Testis (tissue), 3 donors: ENCODE results near the gene KMT2B. TPM values are rescaled to one million over a fixed set of nuclear protein-coding genes. Genes with fewer than 3 reads are reported as not detected.

Experiments used
- DNase-seq: peaks from one replicate; pipeline ENCODE4 v3.0.0-alpha.2; 2019
- H3K27ac ChIP-seq, 2 donors: fragments of 200-600 bp; sonication (generic); one replicate each; pipeline ENCODE4 v1.5.1; 2019
- H3K27me3 ChIP-seq: fragments of 200-600 bp; sonication (generic); one replicate; pipeline ENCODE4 v1.5.1; 2019
- H3K36me3 ChIP-seq: fragments of 200-600 bp; sonication (generic); one replicate; pipeline ENCODE4 v1.5.1; 2017; ENCODE audit warnings: low read depth; ENCODE audit errors: missing control alignments
- H3K4me1 ChIP-seq: fragments of 200-600 bp; sonication (generic); one replicate; pipeline ENCODE4 v1.5.1; 2019
- H3K4me3 ChIP-seq, 2 donors: fragments of 200-600 bp; sonication (generic); one replicate each; pipeline ENCODE4 v1.5.1; 2017 to 2019
- H3K9me3 ChIP-seq: fragments of 200-600 bp; sonication (generic); one replicate; pipeline ENCODE4 v1.5.1; 2017
- POLR2A ChIP-seq: fragments of 450-650 bp; IDR thresholded peaks from one replicate; pipeline ENCODE4 v1.6.1; 2017; ENCODE audit warnings: antibody characterized with exemption, mild to moderate bottlenecking, moderate library complexity
- WGBS, 2 donors: methylation state at CpG; one replicate each; pipeline ENCODE4 v1.1.5; 2018; 5-methylcytosine and 5-hydroxymethylcytosine counted together
- intact Hi-C: fragments of 100-400 bp; cut with DNase I; formaldehyde crosslinking; loops from one replicate; pipeline ENCODE4 v1.15.1; 2023; ENCODE audit warnings: low total_unique reads
- polyA plus RNA-seq: library from polyadenylated mRNA; stranded (reverse); fragments of 350-450 nt; fragmentation: Illumina TruSeq; extraction: RNeasy Lipid Tissue Mini Kit (QIAGEN cat#74804); gene quantifications from one replicate; pipeline ENCODE4 v1.2.3, GENCODE V29; 2014; ENCODE audit warnings: low read depth, low replicate concordance; ENCODE audit not compliant: insufficient read depth
- total RNA-seq, 2 donors: library from RNA; depleted of rRNA; stranded (reverse); fragments of >200 nt; gene quantifications; one replicate each; pipeline ENCODE4 v1.2.3, GENCODE V29; 2016
- TF ChIP-seq, protein P1 (sequence below), 3 experiments: fragments of 450-650 bp in 2 of 3; fragments of 200-600 bp in 1 of 3; sonication (generic) in 1 of 3; IDR thresholded peaks; one replicate each; pipeline ENCODE4 v1.5.1; 2016 to 2019; ENCODE audit warnings: antibody characterized with exemption in 3 of 3, mild to moderate bottlenecking in 2 of 3, moderate library complexity in 1 of 3

KMT2B gene
- total and polyA plus RNA-seq, 3 donors from 2014 or later: 73.3 to 110 (median 109) TPM

DNA sequence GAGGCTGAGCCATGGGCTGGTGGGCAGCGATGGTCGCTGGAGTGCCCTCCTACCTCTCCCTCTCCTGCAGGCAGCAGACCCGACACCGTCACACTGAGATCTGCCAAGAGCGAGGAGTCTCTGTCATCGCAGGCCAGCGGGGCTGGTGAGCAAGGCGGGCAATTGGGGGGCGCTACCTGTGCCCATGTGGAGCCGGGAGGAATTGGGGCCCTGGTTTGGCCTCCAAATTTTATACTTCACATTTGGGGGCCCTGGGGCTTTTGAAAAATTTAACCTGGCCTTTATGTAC, 67.5 kb downstream of the KMT2B start:
- H3K27ac ChIP-seq: no peak overlapping the region
- DNase-seq: no peak
- no peaks in the 10 kb centered on the region for H3K27me3 ChIP-seq
- H3K4me3 ChIP-seq: no peak overlapping the region
- H3K4me1 ChIP-seq: no peaks in the 10 kb centered on the region
- H3K9me3 ChIP-seq: no peaks in the 10 kb centered on the region
- H3K36me3 ChIP-seq: no peaks in the 10 kb centered on the region
- TF ChIP-seq, protein P1, sequence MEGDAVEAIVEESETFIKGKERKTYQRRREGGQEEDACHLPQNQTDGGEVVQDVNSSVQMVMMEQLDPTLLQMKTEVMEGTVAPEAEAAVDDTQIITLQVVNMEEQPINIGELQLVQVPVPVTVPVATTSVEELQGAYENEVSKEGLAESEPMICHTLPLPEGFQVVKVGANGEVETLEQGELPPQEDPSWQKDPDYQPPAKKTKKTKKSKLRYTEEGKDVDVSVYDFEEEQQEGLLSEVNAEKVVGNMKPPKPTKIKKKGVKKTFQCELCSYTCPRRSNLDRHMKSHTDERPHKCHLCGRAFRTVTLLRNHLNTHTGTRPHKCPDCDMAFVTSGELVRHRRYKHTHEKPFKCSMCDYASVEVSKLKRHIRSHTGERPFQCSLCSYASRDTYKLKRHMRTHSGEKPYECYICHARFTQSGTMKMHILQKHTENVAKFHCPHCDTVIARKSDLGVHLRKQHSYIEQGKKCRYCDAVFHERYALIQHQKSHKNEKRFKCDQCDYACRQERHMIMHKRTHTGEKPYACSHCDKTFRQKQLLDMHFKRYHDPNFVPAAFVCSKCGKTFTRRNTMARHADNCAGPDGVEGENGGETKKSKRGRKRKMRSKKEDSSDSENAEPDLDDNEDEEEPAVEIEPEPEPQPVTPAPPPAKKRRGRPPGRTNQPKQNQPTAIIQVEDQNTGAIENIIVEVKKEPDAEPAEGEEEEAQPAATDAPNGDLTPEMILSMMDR (IDR thresholded peaks at IDR 0.05): no peak
- TF ChIP-seq POLR2A: no peak
- intact Hi-C loops: no loop called here
- WGBS, 2 donors: 87 to 88% methylated on average over 10 of the region's 10 CpGs

DNA sequence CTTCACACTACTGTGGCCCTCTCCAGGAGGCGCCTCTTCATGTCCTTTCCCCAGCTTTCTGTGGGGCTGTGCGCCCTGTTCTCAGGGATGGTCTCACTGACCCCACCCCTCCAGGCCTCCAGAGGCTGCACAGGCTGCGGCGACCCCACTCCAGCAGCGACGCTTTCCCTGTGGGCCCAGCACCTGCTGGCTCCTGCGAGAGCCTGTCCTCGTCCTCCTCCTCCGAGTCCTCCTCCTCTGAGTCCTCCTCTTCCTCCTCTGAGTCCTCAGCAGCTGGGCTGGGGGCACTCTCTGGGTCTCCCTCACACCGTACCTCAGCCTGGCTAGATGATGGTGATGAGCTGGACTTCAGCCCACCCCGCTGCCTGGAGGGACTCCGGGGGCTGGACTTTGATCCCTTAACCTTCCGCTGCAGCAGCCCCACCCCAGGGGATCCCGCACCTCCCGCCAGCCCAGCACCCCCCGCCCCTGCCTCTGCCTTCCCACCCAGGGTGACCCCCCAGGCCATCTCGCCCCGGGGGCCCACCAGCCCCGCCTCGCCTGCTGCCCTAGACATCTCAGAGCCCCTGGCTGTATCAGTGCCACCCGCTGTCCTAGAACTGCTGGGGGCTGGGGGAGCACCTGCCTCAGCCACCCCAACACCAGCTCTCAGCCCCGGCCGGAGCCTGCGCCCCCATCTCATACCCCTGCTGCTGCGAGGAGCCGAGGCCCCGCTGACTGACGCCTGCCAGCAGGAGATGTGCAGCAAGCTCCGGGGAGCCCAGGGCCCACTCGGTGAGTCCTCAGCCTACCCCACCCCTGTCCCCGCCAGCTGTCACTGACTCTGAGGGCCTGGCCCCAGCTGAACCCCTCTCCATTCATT, 68.7 kb downstream of the KMT2B start:
- H3K4me1 ChIP-seq: no peaks in the 10 kb centered on the region
- no peaks in the 10 kb centered on the region for H3K9me3 ChIP-seq
- WGBS, 2 donors: 88 to 91% methylated on average over 11 to 30 of the region's 31 CpGs
- H3K27me3 ChIP-seq: no peaks in the 10 kb centered on the region
- intact Hi-C loops: no loop called here
- H3K27ac ChIP-seq: no peak overlapping the region
- TF ChIP-seq, protein P1 (IDR thresholded peaks at IDR 0.05): no peak
- no peak for TF ChIP-seq POLR2A
- no peak overlapping the region for H3K4me3 ChIP-seq
- no peaks in the 10 kb centered on the region for H3K36me3 ChIP-seq
- DNase-seq: no peak

DNA sequence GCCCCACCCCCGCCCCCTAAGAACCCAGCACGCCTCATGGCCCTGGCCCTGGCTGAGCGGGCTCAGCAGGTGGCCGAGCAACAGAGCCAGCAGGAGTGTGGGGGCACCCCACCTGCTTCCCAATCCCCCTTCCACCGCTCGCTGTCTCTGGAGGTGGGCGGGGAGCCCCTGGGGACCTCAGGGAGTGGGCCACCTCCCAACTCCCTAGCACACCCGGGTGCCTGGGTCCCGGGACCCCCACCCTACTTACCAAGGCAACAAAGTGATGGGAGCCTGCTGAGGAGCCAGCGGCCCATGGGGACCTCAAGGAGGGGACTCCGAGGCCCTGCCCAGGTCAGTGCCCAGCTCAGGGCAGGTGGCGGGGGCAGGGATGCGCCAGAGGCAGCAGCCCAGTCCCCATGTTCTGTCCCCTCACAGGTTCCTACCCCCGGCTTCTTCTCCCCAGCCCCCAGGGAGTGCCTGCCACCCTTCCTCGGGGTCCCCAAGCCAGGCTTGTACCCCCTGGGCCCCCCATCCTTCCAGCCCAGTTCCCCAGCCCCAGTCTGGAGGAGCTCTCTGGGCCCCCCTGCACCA, 69.5 kb downstream of the KMT2B start:
- DNase-seq: no peak
- TF ChIP-seq, protein P1 (IDR thresholded peaks at IDR 0.05): no peak
- TF ChIP-seq POLR2A: no peak
- WGBS, 2 donors: 91 to 100% methylated on average over 2 to 11 of the region's 15 CpGs
- Histone ChIP-seq H3K4me1 (no peaks in the 10 kb centered on the region), H3K9me3 (no peaks in the 10 kb centered on the region), H3K27me3 (no peaks in the 10 kb centered on the region), H3K36me3 (no peaks in the 10 kb centered on the region), H3K27ac (no peak overlapping the region), H3K4me3 (no peak overlapping the region)
- intact Hi-C loops: no loop called here

Other genes starting within 250 kb of the KMT2B start
- 1 to 10 TPM; 2.7 to 5.6 TPM for gene KRTDAP, start 227.5 kb upstream of the KMT2B start, total RNA-seq
- gene KRTDAP, start 227.5 kb upstream of the KMT2B start, polyA plus RNA-seq: 14.5 TPM
- 1 to 10 TPM; 5.8 to 7.9 TPM for gene DMKN, start 204.4 kb upstream of the KMT2B start, total RNA-seq
- 24.0 TPM for gene DMKN, start 204.4 kb upstream of the KMT2B start, polyA plus RNA-seq
- under 1 TPM; 0.16 to 0.19 TPM for gene SBSN, start 189.7 kb upstream of the KMT2B start, total RNA-seq
- gene SBSN, start 189.7 kb upstream of the KMT2B start, polyA plus RNA-seq: 0.47 TPM
- 100 to 1,000 TPM; 123 to 338 TPM for gene GAPDHS, start 184.5 kb upstream of the KMT2B start, total RNA-seq
- gene GAPDHS, start 184.5 kb upstream of the KMT2B start, polyA plus RNA-seq: 363 TPM
- 100 to 1,000 TPM; 125 TPM for gene TMEM147, start 172.4 kb upstream of the KMT2B start, total RNA-seq
- gene TMEM147, start 172.4 kb upstream of the KMT2B start, polyA plus RNA-seq: 146 TPM
- gene ATP4A, start 154.3 kb upstream of the KMT2B start, total RNA-seq: 1 to 10 TPM in 1 of 2 donors, under 1 TPM in 1; 0.87 to 1.1 TPM
- gene ATP4A, start 154.3 kb upstream of the KMT2B start, polyA plus RNA-seq: 1.1 TPM
- under 1 TPM in 1 of 2 donors, not detected in 1; 0.74 TPM for gene PMIS2, start 131.8 kb upstream of the KMT2B start, total RNA-seq
- 2.0 TPM for gene PMIS2, start 131.8 kb upstream of the KMT2B start, polyA plus RNA-seq
- 10 to 100 TPM; 25.5 to 33.9 TPM for gene HAUS5, start 105.3 kb upstream of the KMT2B start, total RNA-seq
- gene HAUS5, start 105.3 kb upstream of the KMT2B start, polyA plus RNA-seq: 24.4 TPM
- 100 to 1,000 TPM; 105 to 109 TPM for gene RBM42, start 89.0 kb upstream of the KMT2B start, total RNA-seq
- gene RBM42, start 89.0 kb upstream of the KMT2B start, polyA plus RNA-seq: 64.2 TPM
- 10 to 100 TPM in 1 of 2 donors, 1 to 10 TPM in 1; 4.8 to 14.4 TPM for gene ETV2, start 76.3 kb upstream of the KMT2B start, total RNA-seq
- 27.2 TPM for gene ETV2, start 76.3 kb upstream of the KMT2B start, polyA plus RNA-seq
- gene COX6B1, start 69.7 kb upstream of the KMT2B start, total RNA-seq: 100 to 1,000 TPM; 198 to 262 TPM
- 322 TPM for gene COX6B1, start 69.7 kb upstream of the KMT2B start, polyA plus RNA-seq
- under 1 TPM; 0.37 to 0.47 TPM for gene UPK1A, start 51.5 kb upstream of the KMT2B start, total RNA-seq
- 1.0 TPM for gene UPK1A, start 51.5 kb upstream of the KMT2B start, polyA plus RNA-seq
- 10 to 100 TPM; 26.1 to 32.5 TPM for gene ZBTB32, start 13.4 kb upstream of the KMT2B start, total RNA-seq
- 125 TPM for gene ZBTB32, start 13.4 kb upstream of the KMT2B start, polyA plus RNA-seq
- gene IGFLR1, start 24.4 kb downstream of the KMT2B start, total RNA-seq: 10 to 100 TPM; 15.7 to 15.9 TPM
- gene IGFLR1, start 24.4 kb downstream of the KMT2B start, polyA plus RNA-seq: 9.9 TPM
- 10 to 100 TPM; 47.2 to 49.6 TPM for gene U2AF1L4, start 27.4 kb downstream of the KMT2B start, total RNA-seq
- 45.3 TPM for gene U2AF1L4, start 27.4 kb downstream of the KMT2B start, polyA plus RNA-seq
- 100 to 1,000 TPM; 100 to 121 TPM for gene PSENEN, start 27.6 kb downstream of the KMT2B start, total RNA-seq
- 303 TPM for gene PSENEN, start 27.6 kb downstream of the KMT2B start, polyA plus RNA-seq
- gene LIN37, start 30.6 kb downstream of the KMT2B start, total RNA-seq: 10 to 100 TPM; 30.2 TPM
- gene LIN37, start 30.6 kb downstream of the KMT2B start, polyA plus RNA-seq: 24.8 TPM
- 10 to 100 TPM; 50.9 to 57.1 TPM for gene HSPB6, start 39.0 kb downstream of the KMT2B start, total RNA-seq
- 146 TPM for gene HSPB6, start 39.0 kb downstream of the KMT2B start, polyA plus RNA-seq
- gene PROSER3, start 40.2 kb downstream of the KMT2B start, total RNA-seq: 10 to 100 TPM; 48.3 to 72.0 TPM
- gene PROSER3, start 40.2 kb downstream of the KMT2B start, polyA plus RNA-seq: 75.9 TPM
- 100 to 1,000 TPM in 1 of 2 donors, 10 to 100 TPM in 1; 56.2 to 133 TPM for gene ARHGAP33, start 57.6 kb downstream of the KMT2B start, total RNA-seq
- 46.6 TPM for gene ARHGAP33, start 57.6 kb downstream of the KMT2B start, polyA plus RNA-seq
- 1 to 10 TPM in 1 of 2 donors, under 1 TPM in 1; 0.99 to 1.3 TPM for gene PRODH2, start 94.8 kb downstream of the KMT2B start, total RNA-seq
- gene PRODH2, start 94.8 kb downstream of the KMT2B start, polyA plus RNA-seq: 2.7 TPM
- gene NPHS1, start 134.5 kb downstream of the KMT2B start, total RNA-seq: 1 to 10 TPM; 1.8 to 2.7 TPM
- 3.8 TPM for gene NPHS1, start 134.5 kb downstream of the KMT2B start, polyA plus RNA-seq
- gene KIRREL2, start 138.9 kb downstream of the KMT2B start, total RNA-seq: under 1 TPM; 0.56 to 0.87 TPM
- 0.84 TPM for gene KIRREL2, start 138.9 kb downstream of the KMT2B start, polyA plus RNA-seq
- 10 to 100 TPM; 45.7 to 54.3 TPM for gene APLP1, start 150.6 kb downstream of the KMT2B start, total RNA-seq
- gene APLP1, start 150.6 kb downstream of the KMT2B start, polyA plus RNA-seq: 37.9 TPM
- 1 to 10 TPM; 3.8 to 6.0 TPM for gene NFKBID, start 182.5 kb downstream of the KMT2B start, total RNA-seq
- gene NFKBID, start 182.5 kb downstream of the KMT2B start, polyA plus RNA-seq: 2.8 TPM
- gene HCST, start 184.5 kb downstream of the KMT2B start, total RNA-seq: 1 to 10 TPM in 1 of 2 donors, under 1 TPM in 1; 0.87 to 3.5 TPM
- 16.8 TPM for gene HCST, start 184.5 kb downstream of the KMT2B start, polyA plus RNA-seq
- 10 to 100 TPM in 1 of 2 donors, 1 to 10 TPM in 1; 2.9 to 21.7 TPM for gene TYROBP, start 190.3 kb downstream of the KMT2B start, total RNA-seq
- gene TYROBP, start 190.3 kb downstream of the KMT2B start, polyA plus RNA-seq: 77.5 TPM
- 10 to 100 TPM; 27.6 to 31.7 TPM for gene LRFN3, start 218.4 kb downstream of the KMT2B start, total RNA-seq
- 12.7 TPM for gene LRFN3, start 218.4 kb downstream of the KMT2B start, polyA plus RNA-seq